H9 (cell line): Measurements from ENCODE around the gene ABLIM3. TPM values are rescaled to one million over a fixed set of nuclear protein-coding genes. Genes with fewer than 3 reads are reported as not detected.

ENCODE experiments used
- DNase-seq: peaks from one replicate; pipeline ENCODE4 v3.0.0-alpha.2; 2017
- H2AFZ ChIP-seq: one replicate; pipeline ENCODE4 v1.6.1; 2013; ENCODE audit warnings: mild to moderate bottlenecking, low read length, control low read depth, moderate library complexity
- H2AK5ac ChIP-seq: 2 replicates; pipeline ENCODE4 v1.6.1; 2013; ENCODE audit warnings: low read length, control low read depth, mixed read lengths; ENCODE audit not compliant: insufficient read length
- H2BK120ac ChIP-seq: one replicate; pipeline ENCODE4 v1.6.1; 2013; ENCODE audit warnings: low read depth, mild to moderate bottlenecking, low read length, control low read depth, inconsistent platforms; ENCODE audit not compliant: poor library complexity, severe bottlenecking
- H2BK12ac ChIP-seq: 2 replicates; pipeline ENCODE4 v1.6.1; 2013; ENCODE audit warnings: low read length, control low read depth, mixed read lengths, low read depth; ENCODE audit not compliant: insufficient read length
- H2BK15ac ChIP-seq: 2 replicates; pipeline ENCODE4 v1.6.1; 2013; ENCODE audit warnings: low read depth, low read length, control low read depth
- H2BK20ac ChIP-seq: one replicate; pipeline ENCODE4 v1.6.1; 2013; ENCODE audit warnings: low read depth, mild to moderate bottlenecking, low read length, control low read depth, inconsistent platforms; ENCODE audit not compliant: poor library complexity, severe bottlenecking
- H2BK5ac ChIP-seq: 2 replicates; pipeline ENCODE4 v1.6.1; 2013; ENCODE audit warnings: low read length, control low read depth, mixed read lengths; ENCODE audit not compliant: insufficient read length
- H3K14ac ChIP-seq: 2 replicates; pipeline ENCODE4 v1.6.1; 2013; ENCODE audit warnings: low read length, control low read depth; ENCODE audit not compliant: insufficient read depth
- H3K18ac ChIP-seq: 2 replicates; pipeline ENCODE4 v1.6.1; 2013; ENCODE audit warnings: low read depth, mild to moderate bottlenecking, mixed read lengths, low read length, control low read depth; ENCODE audit not compliant: insufficient read length
- H3K23ac ChIP-seq: 2 replicates; pipeline ENCODE4 v1.6.1; 2013; ENCODE audit warnings: low read length, control low read depth, mixed read lengths, low read depth; ENCODE audit not compliant: insufficient read length
- H3K23me2 ChIP-seq: 2 replicates; pipeline ENCODE4 v1.6.1; 2013; ENCODE audit warnings: low read depth, mild to moderate bottlenecking, mixed read lengths, low read length, control low read depth; ENCODE audit not compliant: insufficient read length, poor library complexity, severe bottlenecking
- H3K27ac ChIP-seq: 2 replicates; pipeline ENCODE4 v1.5.1; 2013; ENCODE audit warnings: low read length, control low read depth, mixed read lengths, low read depth; ENCODE audit not compliant: insufficient read length
- H3K27me3 ChIP-seq: 2 replicates; pipeline ENCODE4 v1.6.1; 2013; ENCODE audit warnings: low read length, control low read depth, inconsistent platforms; ENCODE audit not compliant: insufficient read depth
- H3K4ac ChIP-seq: 2 replicates; pipeline ENCODE4 v1.6.1; 2013; ENCODE audit warnings: low read depth, mild to moderate bottlenecking, control low read depth, inconsistent platforms, low read length, moderate library complexity
- H3K4me1 ChIP-seq: 2 replicates; pipeline ENCODE4 v1.6.1; 2013; ENCODE audit warnings: low read length, control low read depth, inconsistent platforms; ENCODE audit not compliant: insufficient read depth
- H3K4me2 ChIP-seq: 2 replicates; pipeline ENCODE4 v1.6.1; 2013; ENCODE audit warnings: low read length, control low read depth, mixed read lengths; ENCODE audit not compliant: insufficient read length, insufficient read depth
- H3K56ac ChIP-seq: 2 replicates; pipeline ENCODE4 v1.6.1; 2013; ENCODE audit warnings: low read depth, mild to moderate bottlenecking, mixed read lengths, low read length, control low read depth; ENCODE audit not compliant: insufficient read length
- H3K79me1 ChIP-seq: 2 replicates; pipeline ENCODE4 v1.6.1; 2013; ENCODE audit warnings: low read depth, mild to moderate bottlenecking, moderate library complexity, low read length, control low read depth, inconsistent platforms; ENCODE audit not compliant: insufficient read depth, poor library complexity, severe bottlenecking
- H3K79me2 ChIP-seq: 2 replicates; pipeline ENCODE4 v1.6.1; 2013; ENCODE audit warnings: low read length, control low read depth, inconsistent platforms; ENCODE audit not compliant: insufficient read depth
- H3K9ac ChIP-seq: 2 replicates; pipeline ENCODE4 v1.6.1; 2013; ENCODE audit warnings: low read length, control low read depth, mixed read lengths; ENCODE audit not compliant: insufficient read length; ENCODE audit errors: extremely low read depth
- H3K9me3 ChIP-seq: one replicate; pipeline ENCODE4 v1.6.1; 2013; ENCODE audit warnings: low read depth, low read length, inconsistent platforms; ENCODE audit not compliant: control insufficient read depth
- H3T11ph ChIP-seq: one replicate; pipeline ENCODE4 v1.6.1; 2013; ENCODE audit warnings: mild to moderate bottlenecking, low read length, control low read depth, inconsistent platforms
- H4K20me1 ChIP-seq: one replicate; pipeline ENCODE4 v1.6.1; 2013; ENCODE audit not compliant: control insufficient read depth, insufficient read length, insufficient read depth
- H4K5ac ChIP-seq: 2 replicates; pipeline ENCODE4 v1.6.1; 2013; ENCODE audit warnings: low read depth, mild to moderate bottlenecking, mixed read lengths, low read length, control low read depth; ENCODE audit not compliant: insufficient read length
- H4K8ac ChIP-seq: replicated peaks from 2 replicates; pipeline ENCODE4 v1.6.1; 2013; ENCODE audit warnings: low read length, control low read depth, mixed read lengths, low read depth; ENCODE audit not compliant: insufficient read length
- H4K91ac ChIP-seq: 2 replicates; pipeline ENCODE4 v1.6.1; 2013; ENCODE audit warnings: low read depth, mild to moderate bottlenecking, moderate library complexity, mixed read lengths, low read length, control low read depth; ENCODE audit not compliant: insufficient read length
- H3K27ac Mint-ChIP-seq, 3 experiments: 2 replicates in 2 of 3; 3 replicates in 1 of 3; pipeline ENCODE4 v1.8.0; 2020 to 2021; ENCODE audit warnings: mixed read lengths in 3 of 3, mild to moderate bottlenecking in 1 of 3, moderate library complexity in 1 of 3
- H3K27me3 Mint-ChIP-seq: 2 replicates; pipeline ENCODE4 v1.8.0; 2021; ENCODE audit warnings: low read depth, mild to moderate bottlenecking, moderate library complexity, mixed read lengths
- H3K36me3 Mint-ChIP-seq, 3 experiments: 2 replicates in 2 of 3; 3 replicates in 1 of 3; pipeline ENCODE4 v1.8.0; 2020 to 2021; ENCODE audit warnings: low read depth in 3 of 3, mixed read lengths in 3 of 3; ENCODE audit not compliant: insufficient read depth in 1 of 3
- H3K4me1 Mint-ChIP-seq, 2 experiments: 2 replicates each; pipeline ENCODE4 v1.8.0; 2020; ENCODE audit warnings: mixed read lengths in 2 of 2
- H3K4me3 Mint-ChIP-seq, 2 experiments: 2 replicates in 1 of 2; 3 replicates in 1 of 2; pipeline ENCODE4 v1.8.0; 2020 to 2021; ENCODE audit warnings: mild to moderate bottlenecking in 2 of 2, mixed read lengths in 2 of 2, moderate library complexity in 1 of 2
- H3K9me3 Mint-ChIP-seq, 2 experiments: 2 replicates in 1 of 2; 3 replicates in 1 of 2; pipeline ENCODE4 v1.8.0; 2020; ENCODE audit warnings: mild to moderate bottlenecking in 2 of 2, mixed read lengths in 2 of 2, moderate library complexity in 1 of 2
- WGBS: extraction: QIAGEN DNeasy Blood & Tissue Kit; methylation state at CpG from one replicate; pipeline ENCODE4 v1.1.7; 2013; ENCODE audit warnings: missing lambda C conversion rate, low lambda C conversion rate, mixed read lengths; ENCODE audit not compliant: insufficient read length; ENCODE audit errors: extremely low coverage; 5-methylcytosine and 5-hydroxymethylcytosine counted together
- total RNA-seq: library from RNA; stranded (reverse); gene quantifications from 2 replicates; pipeline ENCODE4 v1.2.1, GENCODE V29; 2021
- TF ChIP-seq, protein P1 (sequence below): fragments of 200-600 bp; sonication (generic); conservative IDR thresholded peaks from 3 replicates; pipeline ENCODE4 v1.8.0; 2021; ENCODE audit warnings: antibody characterized with exemption, mild to moderate bottlenecking

ABLIM3 gene
- total RNA-seq, 1 experiment from 2014 or later = 0.20 TPM

GRCh38 chr5:149195337-149195887, 54.1 kb downstream of the ABLIM3 start:
- TF ChIP-seq, protein P1, sequence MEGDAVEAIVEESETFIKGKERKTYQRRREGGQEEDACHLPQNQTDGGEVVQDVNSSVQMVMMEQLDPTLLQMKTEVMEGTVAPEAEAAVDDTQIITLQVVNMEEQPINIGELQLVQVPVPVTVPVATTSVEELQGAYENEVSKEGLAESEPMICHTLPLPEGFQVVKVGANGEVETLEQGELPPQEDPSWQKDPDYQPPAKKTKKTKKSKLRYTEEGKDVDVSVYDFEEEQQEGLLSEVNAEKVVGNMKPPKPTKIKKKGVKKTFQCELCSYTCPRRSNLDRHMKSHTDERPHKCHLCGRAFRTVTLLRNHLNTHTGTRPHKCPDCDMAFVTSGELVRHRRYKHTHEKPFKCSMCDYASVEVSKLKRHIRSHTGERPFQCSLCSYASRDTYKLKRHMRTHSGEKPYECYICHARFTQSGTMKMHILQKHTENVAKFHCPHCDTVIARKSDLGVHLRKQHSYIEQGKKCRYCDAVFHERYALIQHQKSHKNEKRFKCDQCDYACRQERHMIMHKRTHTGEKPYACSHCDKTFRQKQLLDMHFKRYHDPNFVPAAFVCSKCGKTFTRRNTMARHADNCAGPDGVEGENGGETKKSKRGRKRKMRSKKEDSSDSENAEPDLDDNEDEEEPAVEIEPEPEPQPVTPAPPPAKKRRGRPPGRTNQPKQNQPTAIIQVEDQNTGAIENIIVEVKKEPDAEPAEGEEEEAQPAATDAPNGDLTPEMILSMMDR = no peak
- Mint-ChIP-seq H3K27me3 (no peaks in the 10 kb centered on the region), H3K4me1 (peaks cover 2 to 3% of the 10 kb centered on the region in 2 experiments; a peak in 3 of 4 replicates), H3K36me3 (no peaks in the 10 kb centered on the region), H3K4me3 (no peak overlapping the region), H3K27ac (no peak overlapping the region), H3K9me3 (no peaks in the 10 kb centered on the region; a peak in 1 of 5 replicates)
- H2BK12ac ChIP-seq = no peak overlapping the region
- no peak for DNase-seq
- no peaks in the 10 kb centered on the region for H3K79me2 ChIP-seq
- no peak overlapping the region for H3K14ac ChIP-seq
- H4K91ac ChIP-seq = no peak overlapping the region
- H3T11ph ChIP-seq = no peak overlapping the region
- no peaks in the 10 kb centered on the region for H4K20me1 ChIP-seq
- no CpG with 5 or more reads among the region's 9 CpGs for WGBS
- H2AFZ ChIP-seq = no peak overlapping the region
- no peak overlapping the region for H3K9ac ChIP-seq
- no peaks in the 10 kb centered on the region for H3K4me1 ChIP-seq
- no peak overlapping the region for H3K56ac ChIP-seq
- H4K8ac ChIP-seq = no peak overlapping the region
- no peaks in the 10 kb centered on the region for H3K27me3 ChIP-seq
- H4K5ac ChIP-seq = no peak overlapping the region
- no peaks in the 10 kb centered on the region for H3K9me3 ChIP-seq
- H3K27ac ChIP-seq = no peak overlapping the region
- no peak overlapping the region for H3K4ac ChIP-seq
- no peak overlapping the region for H2AK5ac ChIP-seq
- H3K18ac ChIP-seq = no peak overlapping the region
- H2BK120ac ChIP-seq = no peak overlapping the region
- H3K79me1 ChIP-seq = no peaks in the 10 kb centered on the region
- H2BK20ac ChIP-seq = no peak overlapping the region
- no peaks in the 10 kb centered on the region for H3K23me2 ChIP-seq
- H2BK5ac ChIP-seq = no peak overlapping the region
- H3K4me2 ChIP-seq = no peak overlapping the region
- no peak overlapping the region for H3K23ac ChIP-seq
- H2BK15ac ChIP-seq = no peak overlapping the region
